NB4 (cell line): Measurements from ENCODE around the gene ZSWIM5.

ENCODE experiments used
- POLR2A ChIP-seq: IDR thresholded peaks from 2 replicates; pipeline ENCODE4 v1.6.1; 2011; ENCODE audit warnings: mild to moderate bottlenecking; ENCODE audit not compliant: insufficient read length; ENCODE audit errors: extremely low read depth
- TF ChIP-seq, protein P1 (sequence below): IDR thresholded peaks from one replicate; pipeline ENCODE4 v1.5.1; 2012; ENCODE audit warnings: low read depth, low read length
- TF ChIP-seq, protein P2 (sequence below): IDR thresholded peaks from 2 replicates; pipeline ENCODE4 v1.6.1; 2011; ENCODE audit warnings: low read depth, low read length

DNA sequence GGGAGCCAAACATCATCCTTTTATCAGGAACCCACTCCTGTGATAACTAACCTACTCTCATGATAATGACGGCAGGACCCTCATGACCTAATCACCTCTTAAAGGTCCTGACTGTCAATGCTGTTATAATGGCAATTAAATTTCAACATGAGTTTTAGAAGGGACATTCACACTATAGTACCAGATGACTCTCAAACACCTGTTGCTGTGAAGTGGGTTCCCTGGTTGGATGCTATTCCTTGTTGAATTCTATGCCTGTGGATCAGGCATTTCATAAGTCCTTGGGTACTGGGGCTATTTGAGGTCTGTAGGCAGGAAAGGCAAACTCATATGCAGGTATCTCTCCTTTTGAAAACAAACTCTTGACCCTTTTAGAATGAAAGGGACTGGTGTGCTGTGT lies 7.5 kb upstream of the ZSWIM5 start:
- TF ChIP-seq, protein P1, sequence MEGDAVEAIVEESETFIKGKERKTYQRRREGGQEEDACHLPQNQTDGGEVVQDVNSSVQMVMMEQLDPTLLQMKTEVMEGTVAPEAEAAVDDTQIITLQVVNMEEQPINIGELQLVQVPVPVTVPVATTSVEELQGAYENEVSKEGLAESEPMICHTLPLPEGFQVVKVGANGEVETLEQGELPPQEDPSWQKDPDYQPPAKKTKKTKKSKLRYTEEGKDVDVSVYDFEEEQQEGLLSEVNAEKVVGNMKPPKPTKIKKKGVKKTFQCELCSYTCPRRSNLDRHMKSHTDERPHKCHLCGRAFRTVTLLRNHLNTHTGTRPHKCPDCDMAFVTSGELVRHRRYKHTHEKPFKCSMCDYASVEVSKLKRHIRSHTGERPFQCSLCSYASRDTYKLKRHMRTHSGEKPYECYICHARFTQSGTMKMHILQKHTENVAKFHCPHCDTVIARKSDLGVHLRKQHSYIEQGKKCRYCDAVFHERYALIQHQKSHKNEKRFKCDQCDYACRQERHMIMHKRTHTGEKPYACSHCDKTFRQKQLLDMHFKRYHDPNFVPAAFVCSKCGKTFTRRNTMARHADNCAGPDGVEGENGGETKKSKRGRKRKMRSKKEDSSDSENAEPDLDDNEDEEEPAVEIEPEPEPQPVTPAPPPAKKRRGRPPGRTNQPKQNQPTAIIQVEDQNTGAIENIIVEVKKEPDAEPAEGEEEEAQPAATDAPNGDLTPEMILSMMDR: no peak
- TF ChIP-seq POLR2A: no peak
- TF ChIP-seq, protein P2, sequence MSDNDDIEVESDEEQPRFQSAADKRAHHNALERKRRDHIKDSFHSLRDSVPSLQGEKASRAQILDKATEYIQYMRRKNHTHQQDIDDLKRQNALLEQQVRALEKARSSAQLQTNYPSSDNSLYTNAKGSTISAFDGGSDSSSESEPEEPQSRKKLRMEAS: no peak
